H1 (cell line): ENCODE measurements around the gene MCFD2. TPM values are rescaled to one million over a fixed set of nuclear protein-coding genes. Genes with fewer than 3 reads are reported as not detected.

ENCODE experiments used
- CTCF ChIA-PET: fragments of 300-600 bp; sonication (Branson Sonifier 250); formaldehyde crosslinking; loops from one replicate; lab custom pipeline; 2021; ENCODE audit not compliant: partially characterized antibody; lab: Charles Lee
- POLR2A ChIA-PET: fragments of 300-600 bp; sonication (Branson Sonifier 250); formaldehyde crosslinking; loops from one replicate; lab custom pipeline; 2021; ENCODE audit warnings: inconsistent platforms; ENCODE audit not compliant: partially characterized antibody; lab: Charles Lee
- DNase-seq, 2 experiments: peaks; one replicate each; pipeline versions ENCODE4 v3.0.0 to v3.0.0-alpha.2; 2010 to 2022; ENCODE audit warnings: low spot score in 2 of 2, low read depth in 1 of 2, mixed read lengths in 1 of 2
- FAIRE-seq: peaks from 2 replicates; lab custom pipeline; 2011; peaks lifted over from hg19 to GRCh38; lab: Jason Lieb, UNC
- H2AFZ ChIP-seq: 2 replicates; pipeline ENCODE4 v1.8.1; 2012; ENCODE audit warnings: low read length, inconsistent platforms
- H2AK5ac ChIP-seq: 2 replicates; pipeline ENCODE4 v1.6.1; 2013; ENCODE audit warnings: low read depth, low read length
- H2BK120ac ChIP-seq: replicated peaks from 2 replicates; pipeline ENCODE3; 2013; ENCODE audit warnings: low read depth, low read length, inconsistent platforms
- H2BK12ac ChIP-seq: 2 replicates; pipeline ENCODE4 v1.6.1; 2013; ENCODE audit warnings: low read depth, low read length
- H2BK15ac ChIP-seq: 2 replicates; pipeline ENCODE4 v1.6.1; 2013; ENCODE audit warnings: low read length
- H2BK20ac ChIP-seq: 2 replicates; pipeline ENCODE4 v1.6.1; 2013; ENCODE audit warnings: low read length
- H2BK5ac ChIP-seq: 2 replicates; pipeline ENCODE4 v1.6.1; 2013; ENCODE audit warnings: low read depth, low read length
- H3K14ac ChIP-seq: 2 replicates; pipeline ENCODE4 v1.6.1; 2013; ENCODE audit warnings: inconsistent platforms; ENCODE audit not compliant: insufficient read length
- H3K18ac ChIP-seq: 2 replicates; pipeline ENCODE4 v1.6.1; 2013; ENCODE audit warnings: low read length; ENCODE audit errors: extremely low read depth
- H3K23ac ChIP-seq: 2 replicates; pipeline ENCODE4 v1.6.1; 2013; ENCODE audit warnings: inconsistent platforms; ENCODE audit not compliant: insufficient read length
- H3K23me2 ChIP-seq: 2 replicates; pipeline ENCODE4 v1.6.1; 2013; ENCODE audit warnings: low read depth, low read length
- H3K27ac ChIP-seq: 2 replicates; pipeline ENCODE4 v1.6.1; 2011; ENCODE audit warnings: low read depth, low read length, inconsistent platforms
- H3K27me3 ChIP-seq, 4 experiments: replicated peaks in 1 of 4; 1 replicate in 1 of 4; 2 replicates in 3 of 4; pipeline versions ENCODE4 v1.6.1 to v1.8.1; 2011 to 2013; ENCODE audit warnings: low read length in 3 of 4, mild to moderate bottlenecking in 3 of 4, inconsistent platforms in 2 of 4, mixed read lengths in 2 of 4, moderate library complexity in 1 of 4; ENCODE audit not compliant: control insufficient read depth in 3 of 4, insufficient read depth in 3 of 4; ENCODE audit errors: extremely low read depth in 1 of 4
- H3K36me3 ChIP-seq, 4 experiments: 2 replicates each; pipeline versions ENCODE4 v1.6.1 to v1.8.1; 2011 to 2013; ENCODE audit warnings: mild to moderate bottlenecking in 4 of 4, low read length in 3 of 4, moderate library complexity in 2 of 4, control low read depth in 1 of 4, inconsistent platforms in 1 of 4; ENCODE audit not compliant: insufficient read depth in 4 of 4, control insufficient read depth in 2 of 4
- H3K4ac ChIP-seq: replicated peaks from 2 replicates; pipeline ENCODE3; 2013; ENCODE audit warnings: low read length, low read depth, mixed read lengths, inconsistent platforms; ENCODE audit not compliant: insufficient read length
- H3K4me1 ChIP-seq, 4 experiments: replicated peaks in 1 of 4; 1 replicate in 1 of 4; 2 replicates in 3 of 4; pipeline versions ENCODE4 v1.6.1 to v1.8.1; 2011 to 2013; ENCODE audit warnings: low read length in 3 of 4, inconsistent platforms in 2 of 4, mixed read lengths in 1 of 4; ENCODE audit not compliant: insufficient read depth in 4 of 4, control insufficient read depth in 3 of 4
- H3K4me2 ChIP-seq, 2 experiments: 2 replicates each; pipeline versions ENCODE4 v1.6.1 to v1.8.1; 2011 to 2013; ENCODE audit warnings: low read depth in 2 of 2, low read length in 2 of 2, control low read depth in 1 of 2, inconsistent platforms in 1 of 2, mild to moderate bottlenecking in 1 of 2; ENCODE audit not compliant: insufficient read depth in 1 of 2
- H3K4me3 ChIP-seq, 4 experiments: fragments of 200-600, 300-600 bp in 1 of 4; sonication (generic), shearing (Covaris generic), sonication (Bioruptor Twin) in 1 of 4; 2 replicates each; pipeline versions ENCODE4 v1.5.1 to v1.8.1; 2011 to 2016; ENCODE audit warnings: low read length in 4 of 4, low read depth in 3 of 4, control low read depth in 2 of 4, inconsistent platforms in 2 of 4, mild to moderate bottlenecking in 2 of 4, mixed read lengths in 1 of 4, moderate library complexity in 1 of 4; ENCODE audit not compliant: insufficient read depth in 2 of 4; ENCODE audit errors: extremely low read depth in 1 of 4
- H3K56ac ChIP-seq: replicated peaks from 2 replicates; pipeline ENCODE3; 2013; ENCODE audit warnings: low read depth, mild to moderate bottlenecking, mixed read lengths, low read length, inconsistent platforms; ENCODE audit not compliant: insufficient read length
- H3K79me1 ChIP-seq: 2 replicates; pipeline ENCODE4 v1.6.1; 2013; ENCODE audit warnings: low read depth, low read length, control low read depth
- H3K79me2 ChIP-seq, 2 experiments: 2 replicates each; pipeline versions ENCODE4 v1.6.1 to v1.8.1; 2012 to 2013; ENCODE audit warnings: low read length in 2 of 2, mild to moderate bottlenecking in 2 of 2, inconsistent platforms in 1 of 2; ENCODE audit not compliant: insufficient read depth in 2 of 2, control insufficient read depth in 1 of 2
- H3K9ac ChIP-seq, 4 experiments: replicated peaks in 1 of 4; 1 replicate in 1 of 4; 2 replicates in 3 of 4; pipeline versions ENCODE4 v1.6.1 to v1.8.1; 2011 to 2013; ENCODE audit warnings: low read depth in 3 of 4, low read length in 3 of 4, control low read depth in 2 of 4, mild to moderate bottlenecking in 2 of 4, moderate library complexity in 2 of 4, inconsistent platforms in 1 of 4; ENCODE audit errors: extremely low read depth in 1 of 4
- H3K9me3 ChIP-seq, 2 experiments: 2 replicates each; pipeline versions ENCODE4 v1.6.1 to v1.8.1; 2012 to 2013; ENCODE audit warnings: mild to moderate bottlenecking in 2 of 2, moderate library complexity in 2 of 2, control low read depth in 1 of 2, inconsistent platforms in 1 of 2, low read depth in 1 of 2, low read length in 1 of 2, mixed read lengths in 1 of 2; ENCODE audit not compliant: insufficient read depth in 2 of 2
- H4K20me1 ChIP-seq, 2 experiments: replicated peaks in 1 of 2; 2 replicates each; pipeline versions ENCODE3 to v1.8.1; 2011 to 2013; ENCODE audit warnings: inconsistent platforms in 2 of 2, low read length in 2 of 2, mild to moderate bottlenecking in 1 of 2; ENCODE audit not compliant: insufficient read depth in 2 of 2, control insufficient read depth in 1 of 2
- H4K5ac ChIP-seq: 2 replicates; pipeline ENCODE4 v1.6.1; 2013; ENCODE audit warnings: low read length, low read depth, mixed read lengths, inconsistent platforms; ENCODE audit not compliant: insufficient read length
- H4K8ac ChIP-seq: 2 replicates; pipeline ENCODE4 v1.8.0; 2013; ENCODE audit warnings: mild to moderate bottlenecking, moderate library complexity, low read length, inconsistent platforms; ENCODE audit not compliant: insufficient read depth; ENCODE audit errors: extremely low read depth
- H4K91ac ChIP-seq: replicated peaks from 2 replicates; pipeline ENCODE3; 2013; ENCODE audit warnings: low read length, mixed read lengths, inconsistent platforms; ENCODE audit not compliant: insufficient read length
- CTCF ChIP-seq, 3 experiments: IDR thresholded peaks; 1 replicate in 2 of 3; 2 replicates in 1 of 3; pipeline versions ENCODE4 v1.5.1 to v1.6.1; 2011; ENCODE audit warnings: low read length in 3 of 3, mild to moderate bottlenecking in 3 of 3, inconsistent platforms in 2 of 3, low read depth in 1 of 3, moderate library complexity in 1 of 3; ENCODE audit not compliant: insufficient read depth in 1 of 3; ENCODE audit errors: control extremely low read depth in 1 of 3
- EP300 ChIP-seq, 2 experiments: IDR thresholded peaks; 1 replicate in 1 of 2; 2 replicates in 1 of 2; pipeline ENCODE4 v1.6.1; 2011 to 2012; ENCODE audit warnings: low read depth in 2 of 2, low read length in 2 of 2, mild to moderate bottlenecking in 2 of 2, borderline replicate concordance in 1 of 2, inconsistent platforms in 1 of 2, moderate library complexity in 1 of 2
- POU5F1 ChIP-seq: IDR thresholded peaks from 2 replicates; pipeline ENCODE4 v1.6.1; 2011; ENCODE audit warnings: low read depth, mild to moderate bottlenecking, low read length, moderate library complexity
- RAD21 ChIP-seq, 2 experiments: IDR thresholded peaks in 1 of 2; conservative IDR thresholded peaks in 1 of 2; 2 replicates each; pipeline ENCODE4 v1.6.1; 2011; ENCODE audit warnings: low read depth in 2 of 2, low read length in 2 of 2, improper control_type of control experiment in 1 of 2, inconsistent platforms in 1 of 2, mild to moderate bottlenecking in 1 of 2, moderate library complexity in 1 of 2
- RBBP5 ChIP-seq: IDR thresholded peaks from 2 replicates; pipeline ENCODE4 v1.7.1; 2012; ENCODE audit warnings: low read depth, mild to moderate bottlenecking, inconsistent platforms, low read length, moderate library complexity, borderline replicate concordance
- WGBS, 2 experiments: shearing (Covaris generic) in 1 of 2; methylation state at CpG; one replicate each; pipeline versions ENCODE4 v1.1.6 to v1.1.7; 2013 to 2015; ENCODE audit warnings: low lambda C conversion rate in 2 of 2, mixed read lengths in 2 of 2, inconsistent platforms in 1 of 2, low coverage in 1 of 2, missing lambda C conversion rate in 1 of 2; ENCODE audit not compliant: insufficient replicate concordance in 2 of 2, insufficient coverage in 1 of 2, insufficient read length in 1 of 2; ENCODE audit errors: extremely low coverage in 1 of 2, missing lambda C conversion rate in 1 of 2; 5-methylcytosine and 5-hydroxymethylcytosine counted together
- polyA plus RNA-seq, 7 experiments: library from polyadenylated mRNA; depleted of rRNA in 3 of 7; stranded (reverse) in 5 of 7; unstranded in 2 of 7; fragments of >200 nt in 5 of 7; fragments of 200-250 nt in 2 of 7; gene quantifications; 1 replicate in 5 of 7; 2 replicates in 1 of 7; 4 replicates in 1 of 7; pipeline versions ENCODE4 v1.2.1 to v1.2.3, GENCODE V29; 2011 to 2013; ENCODE audit warnings: missing spikeins in 2 of 7, mixed read lengths in 2 of 7
- total RNA-seq: library from RNA; stranded (reverse); fragmentation: NEBNext Ultra II Directional; extraction: Animal tissue kit (Norgen Biotek cat#: 25700); gene quantifications from 2 replicates; pipeline ENCODE4 v1.2.1, GENCODE V29; 2021

Gene MCFD2
- total and polyA plus RNA-seq, 2 of the 8 experiments (the other 6 are each of a cell fraction or from before 2014, with no cell fraction given): 35.2 to 76.2 TPM

DNA sequence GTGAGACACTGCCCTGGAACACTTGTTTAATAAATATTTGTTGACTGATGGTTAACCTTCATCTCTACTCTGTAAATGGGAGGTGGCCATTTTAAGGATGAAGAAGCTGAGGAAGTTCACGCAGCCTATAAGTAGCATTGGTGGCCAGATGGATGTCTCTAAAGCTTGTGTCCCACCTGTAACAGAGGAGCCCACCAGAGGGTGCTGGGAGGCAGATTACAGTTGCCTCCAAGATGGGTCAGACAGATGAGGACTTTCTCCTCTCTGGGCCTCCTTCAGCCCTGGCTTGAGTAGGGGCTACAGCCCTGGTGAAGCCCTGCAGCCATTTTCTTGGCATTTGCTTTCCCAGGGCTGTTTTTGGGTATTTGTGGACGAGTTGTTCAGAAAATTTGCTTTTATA, 45.0 kb upstream of the MCFD2 start:
- no peak overlapping the region for H4K5ac ChIP-seq
- H2AFZ ChIP-seq: no peak overlapping the region
- no peak overlapping the region for H3K14ac ChIP-seq
- H4K8ac ChIP-seq: no peak overlapping the region
- no peak overlapping the region for H3K27ac ChIP-seq
- H3K4ac ChIP-seq: no peak overlapping the region
- no peak overlapping the region for H2BK5ac ChIP-seq
- no peak overlapping the region for H3K4me3 ChIP-seq
- H3K56ac ChIP-seq: no peak overlapping the region
- peaks cover 0 to 6% (median 0%) of the 10 kb centered on the region in 4 experiments; a peak in 2 of 8 replicates for H3K36me3 ChIP-seq
- no peaks in the 10 kb centered on the region for H3K4me1 ChIP-seq
- H4K91ac ChIP-seq: no peak overlapping the region
- H3K79me1 ChIP-seq: no peaks in the 10 kb centered on the region
- TF ChIP-seq EP300 (IDR thresholded peaks at IDR 0.05; ENCODE audit: borderline replicate concordance in 1 of 2, low read depth in 2 of 2, low read length in 2 of 2) (no peak), RBBP5 (no peak), POU5F1 (no peak), CTCF (IDR thresholded peaks at IDR 0.05; ENCODE audit: control extremely low read depth in 1 of 3, insufficient read depth in 1 of 3, low read depth in 1 of 3, low read length in 3 of 3) (peak in 2 of 3 experiments; percentile 2 to 24; a peak in 2 of 4 replicates), RAD21 (IDR thresholded peaks at IDR 0.05 in 1 of 2, conservative IDR thresholded peaks at IDR 0.05 in 1 of 2; ENCODE audit: low read depth in 2 of 2, low read length in 2 of 2) (peak; percentile 19; a peak in 2 of 4 replicates)
- no peaks in the 10 kb centered on the region for H3K9me3 ChIP-seq
- POLR2A ChIA-PET: interaction anchor here (1.1 to 2.0 kb wide), 2 partner anchors 16 to 369 kb away, joined by 3 to 5 read pairs; no protein-coding TSS in a partner anchor
- no peak overlapping the region for H2BK15ac ChIP-seq
- CTCF ChIA-PET: interaction anchor here (0.7 to 2.7 kb wide), 6 partner anchors 9 to 335 kb away, joined by 3 to 10 read pairs (median 3); no protein-coding TSS in a partner anchor
- H3K23ac ChIP-seq: no peak overlapping the region
- H4K20me1 ChIP-seq: peaks cover 3 to 6% of the 10 kb centered on the region in 2 experiments
- H3K23me2 ChIP-seq: no peaks in the 10 kb centered on the region
- no peak overlapping the region for H3K9ac ChIP-seq
- WGBS, 2 experiments: 71% methylated on average over 2 of the region's 2 CpGs; no CpG with 5 or more reads in 1 of the 2 experiments
- FAIRE-seq: no peak
- H2BK20ac ChIP-seq: no peak overlapping the region
- no peak overlapping the region for H2AK5ac ChIP-seq
- H2BK120ac ChIP-seq: no peak overlapping the region
- H3K18ac ChIP-seq: no peak overlapping the region
- no peak overlapping the region for H3K4me2 ChIP-seq
- DNase-seq: no peak
- no peaks in the 10 kb centered on the region for H3K79me2 ChIP-seq
- H3K27me3 ChIP-seq: no peaks in the 10 kb centered on the region
- no peak overlapping the region for H2BK12ac ChIP-seq
